ENCODE measurements around the gene P2RX6. TPM values are rescaled to one million over a fixed set of nuclear protein-coding genes. Genes with fewer than 3 reads are reported as not detected.
"Not testable (repeated sequence)": the region's sequence is repeated elsewhere in the genome, so short reads cannot be mapped to it uniquely, and the experiment has no call there.

Gene P2RX6
- total RNA-seq, 5 donors from 2014 or later (not counting 1 experiment from before 2014, with no cell fraction given), result 0.29 to 1.6 (median 1.0) TPM

GRCh38 chr22:21067901-21068680 lies 53.1 kb downstream of the P2RX6 start:
- WGBS (ENCODE audit: insufficient coverage), result 52% methylated on average over 8 of the region's 12 CpGs
- Mint-ChIP-seq H3K9me3 (no peaks in the 10 kb centered on the region), H3K27me3 (peaks cover 3 to 4% of the 10 kb centered on the region in 2 donors), H3K27ac (no peak overlapping the region), H3K4me3 (no peak overlapping the region), H3K4me1 (no peaks in the 10 kb centered on the region), H3K36me3 (no peaks in the 10 kb centered on the region)
- Histone ChIP-seq H3K4me3 (ENCODE audit: control insufficient read depth in 1 of 2, extremely low read depth in 1 of 2, low read length in 1 of 2) (no peak overlapping the region), H3K4me1 (ENCODE audit: control insufficient read depth in 1 of 2, extremely low read depth in 1 of 2, insufficient read depth in 2 of 2, low read length in 2 of 2) (no peaks in the 10 kb centered on the region), H3K9me3 (no peaks in the 10 kb centered on the region), H3K27ac (ENCODE audit: low read length) (no peak overlapping the region), H3K36me3 (ENCODE audit: control insufficient read depth in 2 of 2, extremely low read depth in 1 of 2, insufficient read depth in 1 of 2, low read length in 1 of 2) (no peaks in the 10 kb centered on the region), H3K27me3 (replicated peaks in 1 of 2; ENCODE audit: control insufficient read depth in 2 of 2, extremely low read depth in 1 of 2, insufficient read depth in 2 of 2, low read length in 1 of 2) (peaks cover 0 to 11% of the 10 kb centered on the region in 2 experiments)
- CTCF ChIA-PET, result interaction anchor here in 1 of 2 donors (0.5 kb wide), 1 partner anchor 30 kb away, joined by 3 read pairs; no protein-coding TSS in a partner anchor
- ATAC-seq (replicated peaks in 1 of 4), result no peak
- POLR2A ChIA-PET, result no interaction called here
- no peak for DNase-seq

GRCh38 chr22:21068681-21069276 lies 53.8 kb downstream of the P2RX6 start:
- POLR2A ChIA-PET, result no interaction called here
- DNase-seq, result no peak
- no peaks in the 10 kb centered on the region for H3K4me1 Mint-ChIP-seq
- H3K9me3 Mint-ChIP-seq, result no peaks in the 10 kb centered on the region
- Histone ChIP-seq H3K36me3 (ENCODE audit: control insufficient read depth in 2 of 2, extremely low read depth in 1 of 2, insufficient read depth in 1 of 2, low read length in 1 of 2) (no peaks in the 10 kb centered on the region), H3K4me1 (ENCODE audit: control insufficient read depth in 1 of 2, extremely low read depth in 1 of 2, insufficient read depth in 2 of 2, low read length in 2 of 2) (no peaks in the 10 kb centered on the region), H3K27me3 (replicated peaks in 1 of 2; ENCODE audit: control insufficient read depth in 2 of 2, extremely low read depth in 1 of 2, insufficient read depth in 2 of 2, low read length in 1 of 2) (peaks cover 0 to 11% of the 10 kb centered on the region in 2 experiments), H3K9me3 (no peaks in the 10 kb centered on the region), H3K27ac (ENCODE audit: low read length) (no peak overlapping the region), H3K4me3 (ENCODE audit: control insufficient read depth in 1 of 2, extremely low read depth in 1 of 2, low read length in 1 of 2) (no peak overlapping the region)
- no peak overlapping the region for H3K4me3 Mint-ChIP-seq
- no peaks in the 10 kb centered on the region for H3K36me3 Mint-ChIP-seq
- ATAC-seq (replicated peaks in 1 of 4), result no peak
- no peak overlapping the region for H3K27ac Mint-ChIP-seq
- H3K27me3 Mint-ChIP-seq, result peaks cover 3 to 4% of the 10 kb centered on the region in 2 donors
- 83% methylated on average over 2 of the region's 4 CpGs for WGBS (ENCODE audit: insufficient coverage)
- CTCF ChIA-PET, result interaction anchor here in 1 of 2 donors (0.5 kb wide), 1 partner anchor 30 kb away, joined by 3 read pairs; no protein-coding TSS in a partner anchor

GRCh38 chr22:21069375-21069774 lies 54.4 kb downstream of the P2RX6 start:
- peaks cover 3 to 4% of the 10 kb centered on the region in 2 donors for H3K27me3 Mint-ChIP-seq
- H3K4me3 Mint-ChIP-seq, result no peak overlapping the region
- DNase-seq (no peak), ATAC-seq (replicated peaks in 1 of 4) (no peak)
- Histone ChIP-seq H3K36me3 (ENCODE audit: control insufficient read depth in 2 of 2, extremely low read depth in 1 of 2, insufficient read depth in 1 of 2, low read length in 1 of 2) (no peaks in the 10 kb centered on the region), H3K27me3 (replicated peaks in 1 of 2; ENCODE audit: control insufficient read depth in 2 of 2, extremely low read depth in 1 of 2, insufficient read depth in 2 of 2, low read length in 1 of 2) (peaks cover 0 to 11% of the 10 kb centered on the region in 2 experiments), H3K27ac (ENCODE audit: low read length) (no peak overlapping the region), H3K4me1 (ENCODE audit: control insufficient read depth in 1 of 2, extremely low read depth in 1 of 2, insufficient read depth in 2 of 2, low read length in 2 of 2) (no peaks in the 10 kb centered on the region), H3K9me3 (no peaks in the 10 kb centered on the region), H3K4me3 (ENCODE audit: control insufficient read depth in 1 of 2, extremely low read depth in 1 of 2, low read length in 1 of 2) (no peak overlapping the region)
- no peak overlapping the region for H3K27ac Mint-ChIP-seq
- CTCF ChIA-PET, result no interaction called here
- H3K4me1 Mint-ChIP-seq, result no peaks in the 10 kb centered on the region
- POLR2A ChIA-PET, result no interaction called here
- no peaks in the 10 kb centered on the region for H3K36me3 Mint-ChIP-seq
- no CpG with 5 or more reads among the region's 5 CpGs for WGBS (ENCODE audit: insufficient coverage)
- no peaks in the 10 kb centered on the region for H3K9me3 Mint-ChIP-seq

- Histone ChIP-seq H3K4me3 (ENCODE audit: control insufficient read depth in 1 of 2, extremely low read depth in 1 of 2, low read length in 1 of 2) (no peak overlapping the region), H3K9me3 (no peaks in the 10 kb centered on the region), H3K27me3 (replicated peaks in 1 of 2; ENCODE audit: control insufficient read depth in 2 of 2, extremely low read depth in 1 of 2, insufficient read depth in 2 of 2, low read length in 1 of 2) (peaks cover 0 to 10% of the 10 kb centered on the region in 2 experiments), H3K27ac (ENCODE audit: low read length) (no peak overlapping the region), H3K4me1 (ENCODE audit: control insufficient read depth in 1 of 2, extremely low read depth in 1 of 2, insufficient read depth in 2 of 2, low read length in 2 of 2) (no peaks in the 10 kb centered on the region), H3K36me3 (ENCODE audit: control insufficient read depth in 2 of 2, extremely low read depth in 1 of 2, insufficient read depth in 1 of 2, low read length in 1 of 2) (no peaks in the 10 kb centered on the region)
- POLR2A ChIA-PET, result no interaction called here
- CTCF ChIA-PET, result no interaction called here
- Mint-ChIP-seq H3K27me3 (peaks cover 0 to 4% of the 10 kb centered on the region in 2 donors), H3K36me3 (no peaks in the 10 kb centered on the region), H3K27ac (no peak overlapping the region), H3K9me3 (no peaks in the 10 kb centered on the region), H3K4me3 (no peak overlapping the region), H3K4me1 (no peaks in the 10 kb centered on the region)
- ATAC-seq (replicated peaks in 1 of 4) (no peak), DNase-seq (no peak)
- 86% methylated on average over 15 of the region's 17 CpGs for WGBS (ENCODE audit: insufficient coverage)
Measured at GRCh38 chr22:21070690-21071615, 56.0 kb downstream of the P2RX6 start.

GRCh38 chr22:21071796-21072195 lies 56.8 kb downstream of the P2RX6 start:
- H3K4me1 Mint-ChIP-seq; H3K27me3 Mint-ChIP-seq; DNase-seq; H3K36me3 Mint-ChIP-seq; H3K4me1 ChIP-seq (ENCODE audit: control insufficient read depth in 1 of 2, extremely low read depth in 1 of 2, insufficient read depth in 2 of 2, low read length in 2 of 2); POLR2A ChIA-PET; CTCF ChIA-PET; H3K36me3 ChIP-seq (ENCODE audit: control insufficient read depth in 2 of 2, extremely low read depth in 1 of 2, insufficient read depth in 1 of 2, low read length in 1 of 2); H3K4me3 ChIP-seq (ENCODE audit: control insufficient read depth in 1 of 2, extremely low read depth in 1 of 2, low read length in 1 of 2); ATAC-seq (replicated peaks in 1 of 4); H3K27ac ChIP-seq (ENCODE audit: low read length); H3K9me3 Mint-ChIP-seq; H3K9me3 ChIP-seq; H3K4me3 Mint-ChIP-seq; H3K27ac Mint-ChIP-seq; H3K27me3 ChIP-seq (replicated peaks in 1 of 2; ENCODE audit: control insufficient read depth in 2 of 2, extremely low read depth in 1 of 2, insufficient read depth in 2 of 2, low read length in 1 of 2): not testable (repeated sequence)
- 100% methylated on average over 5 of the region's 8 CpGs for WGBS (ENCODE audit: insufficient coverage)

- no peak overlapping the region for H3K27ac Mint-ChIP-seq
- Histone ChIP-seq H3K27me3 (replicated peaks in 1 of 2; ENCODE audit: control insufficient read depth in 2 of 2, extremely low read depth in 1 of 2, insufficient read depth in 2 of 2, low read length in 1 of 2) (peaks cover 0 to 15% of the 10 kb centered on the region in 2 experiments), H3K9me3 (no peaks in the 10 kb centered on the region), H3K4me3 (ENCODE audit: control insufficient read depth in 1 of 2, extremely low read depth in 1 of 2, low read length in 1 of 2) (no peak overlapping the region), H3K27ac (ENCODE audit: low read length) (no peak overlapping the region), H3K36me3 (ENCODE audit: control insufficient read depth in 2 of 2, extremely low read depth in 1 of 2, insufficient read depth in 1 of 2, low read length in 1 of 2) (no peaks in the 10 kb centered on the region), H3K4me1 (ENCODE audit: control insufficient read depth in 1 of 2, extremely low read depth in 1 of 2, insufficient read depth in 2 of 2, low read length in 2 of 2) (no peaks in the 10 kb centered on the region)
- H3K27me3 Mint-ChIP-seq, result peaks cover 0 to 2% of the 10 kb centered on the region in 2 donors
- no peak overlapping the region for H3K4me3 Mint-ChIP-seq
- WGBS (ENCODE audit: insufficient coverage), result 83% methylated on average over 3 of the region's 3 CpGs
- no peaks in the 10 kb centered on the region for H3K4me1 Mint-ChIP-seq
- DNase-seq (no peak), ATAC-seq (replicated peaks in 1 of 4) (no peak)
- H3K9me3 Mint-ChIP-seq, result no peaks in the 10 kb centered on the region
- no peaks in the 10 kb centered on the region for H3K36me3 Mint-ChIP-seq
- POLR2A ChIA-PET, result no interaction called here
- CTCF ChIA-PET, result no interaction called here
Measured at GRCh38 chr22:21073023-21073422, 58.1 kb downstream of the P2RX6 start.
